ENCODE data around the gene TM9SF2. TPM values are rescaled to one million over a fixed set of nuclear protein-coding genes. Genes with fewer than 3 reads are reported as not detected.

The TM9SF2 gene
- total RNA-seq, 1 experiment from 2014 or later, result 67.9 TPM

DNA sequence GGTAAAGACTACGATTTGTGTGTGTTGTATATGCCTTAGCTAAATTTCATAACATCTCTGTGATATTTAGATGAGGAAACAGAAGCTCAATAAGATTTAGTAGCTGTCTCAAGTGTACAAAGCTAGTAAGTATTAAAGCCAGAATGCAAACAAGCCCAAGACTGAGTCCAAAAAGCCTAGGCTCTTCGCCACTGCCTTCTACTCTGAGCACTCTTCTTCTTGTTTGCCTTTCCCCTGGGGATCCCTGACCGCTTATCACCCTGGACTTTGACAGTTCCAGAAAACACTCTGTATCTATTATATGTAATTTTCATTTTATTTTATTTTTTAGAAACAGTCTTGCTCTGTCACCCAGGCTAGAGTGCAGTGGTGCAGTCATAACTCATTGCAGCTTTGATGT, 5.8 kb downstream of the TM9SF2 start:
- ChIA-PET CTCF (no interaction called here), POLR2A (no interaction called here)
- Histone ChIP-seq H3K27me3 (ENCODE audit: control insufficient read depth, insufficient read depth, low read length) (no peaks in the 10 kb centered on the region), H3K4me3 (ENCODE audit: low read depth in 2 of 2, low read length in 2 of 2) (no peak overlapping the region), H3K4me1 (ENCODE audit: control insufficient read depth, insufficient read depth, low read length) (peaks cover 8% of the 10 kb centered on the region), H3K36me3 (ENCODE audit: control insufficient read depth, insufficient read depth, low read length) (no peaks in the 10 kb centered on the region; the same call in none of the 2 replicates), H3K9me3 (ENCODE audit: control insufficient read depth, insufficient read depth, low read depth, low read length) (no peaks in the 10 kb centered on the region; the same call in 1 of the 2 replicates), H3K27ac (ENCODE audit: low read length) (no peak overlapping the region)
- in situ Hi-C loops (cut with HindIII; ENCODE audit: low pct_unique_long_range_greater_than_20kb, low sequenced_read_pairs) (no loop called here), intact Hi-C loops (cut with micrococcal nuclease; ENCODE audit: unreplicated experiment) (no loop called here)
- DNase-seq (ENCODE audit: low read depth, low spot score), result no peak
- TF ChIP-seq, protein P1, sequence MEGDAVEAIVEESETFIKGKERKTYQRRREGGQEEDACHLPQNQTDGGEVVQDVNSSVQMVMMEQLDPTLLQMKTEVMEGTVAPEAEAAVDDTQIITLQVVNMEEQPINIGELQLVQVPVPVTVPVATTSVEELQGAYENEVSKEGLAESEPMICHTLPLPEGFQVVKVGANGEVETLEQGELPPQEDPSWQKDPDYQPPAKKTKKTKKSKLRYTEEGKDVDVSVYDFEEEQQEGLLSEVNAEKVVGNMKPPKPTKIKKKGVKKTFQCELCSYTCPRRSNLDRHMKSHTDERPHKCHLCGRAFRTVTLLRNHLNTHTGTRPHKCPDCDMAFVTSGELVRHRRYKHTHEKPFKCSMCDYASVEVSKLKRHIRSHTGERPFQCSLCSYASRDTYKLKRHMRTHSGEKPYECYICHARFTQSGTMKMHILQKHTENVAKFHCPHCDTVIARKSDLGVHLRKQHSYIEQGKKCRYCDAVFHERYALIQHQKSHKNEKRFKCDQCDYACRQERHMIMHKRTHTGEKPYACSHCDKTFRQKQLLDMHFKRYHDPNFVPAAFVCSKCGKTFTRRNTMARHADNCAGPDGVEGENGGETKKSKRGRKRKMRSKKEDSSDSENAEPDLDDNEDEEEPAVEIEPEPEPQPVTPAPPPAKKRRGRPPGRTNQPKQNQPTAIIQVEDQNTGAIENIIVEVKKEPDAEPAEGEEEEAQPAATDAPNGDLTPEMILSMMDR (IDR thresholded peaks at IDR 0.05), result no peak
- TF ChIP-seq, protein P2, sequence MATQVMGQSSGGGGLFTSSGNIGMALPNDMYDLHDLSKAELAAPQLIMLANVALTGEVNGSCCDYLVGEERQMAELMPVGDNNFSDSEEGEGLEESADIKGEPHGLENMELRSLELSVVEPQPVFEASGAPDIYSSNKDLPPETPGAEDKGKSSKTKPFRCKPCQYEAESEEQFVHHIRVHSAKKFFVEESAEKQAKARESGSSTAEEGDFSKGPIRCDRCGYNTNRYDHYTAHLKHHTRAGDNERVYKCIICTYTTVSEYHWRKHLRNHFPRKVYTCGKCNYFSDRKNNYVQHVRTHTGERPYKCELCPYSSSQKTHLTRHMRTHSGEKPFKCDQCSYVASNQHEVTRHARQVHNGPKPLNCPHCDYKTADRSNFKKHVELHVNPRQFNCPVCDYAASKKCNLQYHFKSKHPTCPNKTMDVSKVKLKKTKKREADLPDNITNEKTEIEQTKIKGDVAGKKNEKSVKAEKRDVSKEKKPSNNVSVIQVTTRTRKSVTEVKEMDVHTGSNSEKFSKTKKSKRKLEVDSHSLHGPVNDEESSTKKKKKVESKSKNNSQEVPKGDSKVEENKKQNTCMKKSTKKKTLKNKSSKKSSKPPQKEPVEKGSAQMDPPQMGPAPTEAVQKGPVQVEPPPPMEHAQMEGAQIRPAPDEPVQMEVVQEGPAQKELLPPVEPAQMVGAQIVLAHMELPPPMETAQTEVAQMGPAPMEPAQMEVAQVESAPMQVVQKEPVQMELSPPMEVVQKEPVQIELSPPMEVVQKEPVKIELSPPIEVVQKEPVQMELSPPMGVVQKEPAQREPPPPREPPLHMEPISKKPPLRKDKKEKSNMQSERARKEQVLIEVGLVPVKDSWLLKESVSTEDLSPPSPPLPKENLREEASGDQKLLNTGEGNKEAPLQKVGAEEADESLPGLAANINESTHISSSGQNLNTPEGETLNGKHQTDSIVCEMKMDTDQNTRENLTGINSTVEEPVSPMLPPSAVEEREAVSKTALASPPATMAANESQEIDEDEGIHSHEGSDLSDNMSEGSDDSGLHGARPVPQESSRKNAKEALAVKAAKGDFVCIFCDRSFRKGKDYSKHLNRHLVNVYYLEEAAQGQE (IDR thresholded peaks at IDR 0.05; ENCODE audit: insufficient read depth in 1 of 2, low read depth in 2 of 2, low read length in 1 of 2), result no peak
- TF ChIP-seq TCF7L2 (IDR thresholded peaks at IDR 0.05; ENCODE audit: low read depth, low read length) (no peak), SIN3A (IDR thresholded peaks at IDR 0.05; ENCODE audit: borderline replicate concordance, insufficient read depth, low read depth, low read length) (no peak), POLR2AphosphoS5 (IDR thresholded peaks at IDR 0.05; ENCODE audit: low read depth, low read length) (no peak)
- no TSS peak for BruUV-seq (replicated peaks)
- no peak for ATAC-seq

DNA sequence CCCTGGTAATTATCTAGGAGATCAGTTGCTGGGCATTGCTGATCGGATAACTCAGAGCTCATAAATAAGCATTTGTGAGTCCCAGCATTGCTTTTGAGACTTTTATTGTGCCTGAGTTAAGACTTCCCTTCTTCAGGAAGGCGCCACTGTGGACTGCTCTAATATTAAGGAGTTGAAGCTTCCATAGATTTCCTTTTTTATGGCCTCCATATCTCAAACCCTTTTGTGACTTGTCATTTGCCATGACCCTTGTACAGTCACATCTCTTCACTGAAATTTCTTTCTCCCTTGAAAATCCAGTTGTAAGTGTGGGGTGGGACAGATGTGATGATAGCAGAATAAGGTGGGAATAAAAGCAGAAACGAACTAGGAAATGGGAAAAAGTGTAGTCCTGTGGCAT, 6.3 kb downstream of the TM9SF2 start:
- ChIA-PET CTCF (no interaction called here), POLR2A (no interaction called here)
- no peaks in the 10 kb centered on the region for H3K27me3 ChIP-seq (ENCODE audit: control insufficient read depth, insufficient read depth, low read length)
- DNase-seq (ENCODE audit: low read depth, low spot score), result no peak
- H3K36me3 ChIP-seq (ENCODE audit: control insufficient read depth, insufficient read depth, low read length), result no peaks in the 10 kb centered on the region; the same call in 1 of the 2 replicates
- ATAC-seq, result no peak
- H3K27ac ChIP-seq (ENCODE audit: low read length), result no peak overlapping the region
- no peaks in the 10 kb centered on the region; the same call in 1 of the 2 replicates for H3K9me3 ChIP-seq (ENCODE audit: control insufficient read depth, insufficient read depth, low read depth, low read length)
- peaks cover 8% of the 10 kb centered on the region for H3K4me1 ChIP-seq (ENCODE audit: control insufficient read depth, insufficient read depth, low read length)
- in situ Hi-C loops (cut with HindIII; ENCODE audit: low pct_unique_long_range_greater_than_20kb, low sequenced_read_pairs), result no loop called here
- TF ChIP-seq POLR2AphosphoS5 (IDR thresholded peaks at IDR 0.05; ENCODE audit: low read depth, low read length), result no peak
- TF ChIP-seq, protein P2 (IDR thresholded peaks at IDR 0.05; ENCODE audit: insufficient read depth in 1 of 2, low read depth in 2 of 2, low read length in 1 of 2), result no peak
- TF ChIP-seq SIN3A (IDR thresholded peaks at IDR 0.05; ENCODE audit: borderline replicate concordance, insufficient read depth, low read depth, low read length), result no peak
- no peak overlapping the region for H3K4me3 ChIP-seq (ENCODE audit: low read depth in 2 of 2, low read length in 2 of 2)
- intact Hi-C loops (cut with micrococcal nuclease; ENCODE audit: unreplicated experiment), result no loop called here
- BruUV-seq (replicated peaks), result no TSS peak

All from Panc1 (cell line).